ENCODE measurements around the gene CFAP65. TPM values are rescaled to one million over a fixed set of nuclear protein-coding genes. Genes with fewer than 3 reads are reported as not detected.

Gene CFAP65
- total and polyA plus RNA-seq, 9 of the 15 experiments (the other 6 are each of a cell fraction or from before 2014, with no cell fraction given) = not detected

- no peak for DNase-seq (ENCODE audit: extremely low read depth in 1 of 4, low spot score in 3 of 4)
- POLR2A ChIA-PET = no interaction called here
- FAIRE-seq = no peak
- Histone ChIP-seq H3K9ac (ENCODE audit: insufficient read depth in 1 of 2, low read depth in 2 of 2, low read length in 2 of 2) (no peak overlapping the region), H3K79me2 (ENCODE audit: control insufficient read depth, insufficient read depth, low read length) (no peaks in the 10 kb centered on the region), H3K4me1 (replicated peaks in 1 of 2; ENCODE audit: control insufficient read depth in 2 of 2, insufficient read depth in 2 of 2, low read length in 2 of 2) (no peaks in the 10 kb centered on the region; a peak in 1 of 5 replicates), H2AFZ (ENCODE audit: low read depth, low read length) (no peak overlapping the region), H4K20me1 (replicated peaks; ENCODE audit: control insufficient read depth, insufficient read depth, low read length) (no peaks in the 10 kb centered on the region; the same call in 1 of the 2 replicates), H3K9me3 (replicated peaks; ENCODE audit: control insufficient read depth, insufficient read depth, low read depth, low read length) (no peaks in the 10 kb centered on the region), H3K27ac (ENCODE audit: extremely low read depth, low read depth, low read length) (no peak overlapping the region), H3K4me3 (no peak overlapping the region), H3K36me3 (ENCODE audit: control insufficient read depth, insufficient read depth, low read length) (no peaks in the 10 kb centered on the region), H3K4me2 (ENCODE audit: insufficient read depth, low read length) (no peak overlapping the region), H3K27me3 (ENCODE audit: control insufficient read depth in 2 of 2, insufficient read depth in 2 of 2, low read length in 2 of 2) (peaks cover 0 to 16% of the 10 kb centered on the region in 2 experiments; a peak in 2 of 5 replicates), H3K9me1 (ENCODE audit: control insufficient read depth, insufficient read depth, low read length) (no peaks in the 10 kb centered on the region)
- in situ Hi-C loops (cut with MboI) (no loop called here), intact Hi-C loops (cut with micrococcal nuclease) (no loop called here)
- no peak for ATAC-seq
- WGBS (ENCODE audit: insufficient coverage, low coverage, missing lambda C conversion rate) = 0% methylated on average over 2 of the region's 2 CpGs
- no TSS peak for BruUV-seq (replicated peaks)
- TF ChIP-seq ZNF699 (CRISPR knock-in tag; IDR thresholded peaks at IDR 0.05; ENCODE audit: insufficient replicate concordance) (no peak), ZNF217 (CRISPR knock-in tag; IDR thresholded peaks at IDR 0.05) (no peak), YY1 (IDR thresholded peaks at IDR 0.05; ENCODE audit: borderline replicate concordance in 1 of 3, control insufficient read depth in 1 of 3, extremely low read depth in 1 of 3, insufficient read depth in 3 of 3, insufficient read length in 1 of 3, insufficient replicate concordance in 2 of 3, low read depth in 1 of 3, low read length in 2 of 3) (no peak), REST (IDR thresholded peaks at IDR 0.05; ENCODE audit: borderline replicate concordance) (no peak), REST (CRISPR knock-in tag; IDR thresholded peaks at IDR 0.05; ENCODE audit: low read depth) (no peak), ZNF197 (CRISPR knock-in tag; IDR thresholded peaks at IDR 0.05; ENCODE audit: low read depth) (no peak)
- CTCF ChIA-PET (ENCODE audit: low intra/inter-chr PET ratio) = no interaction called here
These were observed 32.0 kb downstream of the CFAP65 start for GRCh38 chr2:219009294-219009693.

Data from K562 (cell line).